HL-60 (cell line): ENCODE measurements around the gene PDCD2L.

Source experiments
- DNase-seq, 2 experiments: peaks; one replicate each; pipeline ENCODE4 v3.0.0-alpha.2; 2010 to 2020; ENCODE audit warnings: low read depth in 1 of 2, low spot score in 1 of 2
- H3K27ac ChIP-seq: fragments of 250-450 bp; sonication (Bioruptor Pico); replicated peaks from 2 replicates; pipeline ENCODE4 v1.5.1; 2020; ENCODE audit warnings: mild to moderate bottlenecking, moderate library complexity
- H3K27me3 ChIP-seq: fragments of 250-450 bp; sonication (Bioruptor Pico); 2 replicates; pipeline ENCODE4 v1.5.1; 2021; ENCODE audit warnings: mild to moderate bottlenecking, moderate library complexity; ENCODE audit not compliant: insufficient read depth, poor library complexity, severe bottlenecking
- H3K4me3 ChIP-seq: replicated peaks from 2 replicates; pipeline ENCODE4 v1.5.1; 2011; ENCODE audit warnings: mild to moderate bottlenecking, control low read depth, low read length; ENCODE audit not compliant: insufficient read depth
- GABPA ChIP-seq: IDR thresholded peaks from 2 replicates; pipeline ENCODE4 v1.6.1; 2012; ENCODE audit warnings: low read depth
- POLR2AphosphoS5 ChIP-seq: IDR thresholded peaks from 2 replicates; pipeline ENCODE4 v1.6.1; 2012; ENCODE audit warnings: low read depth
- REST ChIP-seq: IDR thresholded peaks from 2 replicates; pipeline ENCODE4 v1.6.1; 2012; ENCODE audit warnings: low read depth; ENCODE audit not compliant: insufficient replicate concordance
- SPI1 ChIP-seq: IDR thresholded peaks from 2 replicates; pipeline ENCODE4 v1.6.1; 2012; ENCODE audit warnings: low read depth, mild to moderate bottlenecking, borderline replicate concordance
- TF ChIP-seq, protein P1 (sequence below): IDR thresholded peaks from one replicate; pipeline ENCODE4 v1.5.1; 2011; ENCODE audit warnings: low read length, control low read depth, inconsistent platforms; ENCODE audit not compliant: insufficient read depth

PDCD2L gene

GRCh38 chr19:34457446-34457845 lies 53.2 kb downstream of the PDCD2L start:
- H3K27me3 ChIP-seq = no peaks in the 10 kb centered on the region
- DNase-seq = no peak
- no peak for TF ChIP-seq POLR2AphosphoS5
- TF ChIP-seq SPI1 = no peak
- no peak for TF ChIP-seq GABPA
- TF ChIP-seq, protein P1, sequence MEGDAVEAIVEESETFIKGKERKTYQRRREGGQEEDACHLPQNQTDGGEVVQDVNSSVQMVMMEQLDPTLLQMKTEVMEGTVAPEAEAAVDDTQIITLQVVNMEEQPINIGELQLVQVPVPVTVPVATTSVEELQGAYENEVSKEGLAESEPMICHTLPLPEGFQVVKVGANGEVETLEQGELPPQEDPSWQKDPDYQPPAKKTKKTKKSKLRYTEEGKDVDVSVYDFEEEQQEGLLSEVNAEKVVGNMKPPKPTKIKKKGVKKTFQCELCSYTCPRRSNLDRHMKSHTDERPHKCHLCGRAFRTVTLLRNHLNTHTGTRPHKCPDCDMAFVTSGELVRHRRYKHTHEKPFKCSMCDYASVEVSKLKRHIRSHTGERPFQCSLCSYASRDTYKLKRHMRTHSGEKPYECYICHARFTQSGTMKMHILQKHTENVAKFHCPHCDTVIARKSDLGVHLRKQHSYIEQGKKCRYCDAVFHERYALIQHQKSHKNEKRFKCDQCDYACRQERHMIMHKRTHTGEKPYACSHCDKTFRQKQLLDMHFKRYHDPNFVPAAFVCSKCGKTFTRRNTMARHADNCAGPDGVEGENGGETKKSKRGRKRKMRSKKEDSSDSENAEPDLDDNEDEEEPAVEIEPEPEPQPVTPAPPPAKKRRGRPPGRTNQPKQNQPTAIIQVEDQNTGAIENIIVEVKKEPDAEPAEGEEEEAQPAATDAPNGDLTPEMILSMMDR = no peak
- no peak for TF ChIP-seq REST

GRCh38 chr19:34458677-34459076 lies 54.5 kb downstream of the PDCD2L start:
- DNase-seq = no peak
- Histone ChIP-seq H3K4me3 (no peak overlapping the region), H3K27me3 (no peaks in the 10 kb centered on the region), H3K27ac (no peak overlapping the region)
- TF ChIP-seq SPI1 = no peak
- TF ChIP-seq, protein P1 = no peak
- no peak for TF ChIP-seq GABPA
- TF ChIP-seq POLR2AphosphoS5 = no peak
- no peak for TF ChIP-seq REST

More at GRCh38 chr19:34457446-34457845, 53.2 kb downstream of the PDCD2L start:
- Histone ChIP-seq H3K4me3 (no peak overlapping the region), H3K27ac (no peak overlapping the region)

DNA sequence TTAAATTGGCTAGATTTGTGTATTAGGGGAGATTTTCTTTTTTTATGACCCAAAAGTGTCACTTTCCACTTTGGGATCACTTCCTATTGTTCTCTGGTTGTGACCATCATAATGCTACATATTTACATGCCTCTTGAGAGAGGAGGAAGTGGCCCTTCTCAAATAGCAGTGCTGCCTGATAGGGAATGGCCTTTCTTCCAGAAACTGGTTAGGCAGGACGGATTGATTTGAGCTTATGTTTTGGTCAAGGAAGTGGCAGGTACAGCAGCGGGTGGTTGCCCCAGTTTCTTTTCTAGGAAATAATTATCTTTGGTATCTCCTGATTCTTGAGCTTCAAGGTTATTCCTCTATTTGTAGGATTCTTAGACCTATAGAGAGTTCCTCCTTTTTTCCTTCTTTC lies 55.4 kb downstream of the PDCD2L start:
- H3K4me3 ChIP-seq = no peak overlapping the region
- no peak for DNase-seq
- H3K27ac ChIP-seq = no peak overlapping the region
- no peaks in the 10 kb centered on the region for H3K27me3 ChIP-seq
- TF ChIP-seq, protein P1 = no peak
- no peak for TF ChIP-seq GABPA
- TF ChIP-seq SPI1 = no peak
- no peak for TF ChIP-seq POLR2AphosphoS5
- TF ChIP-seq REST = no peak
